ENCODE results near the gene DDRGK1. TPM values are rescaled to one million over a fixed set of nuclear protein-coding genes. Genes with fewer than 3 reads are reported as not detected.

The DDRGK1 gene
- total RNA-seq, 1 experiment from 2014 or later, result 65.5 TPM

- ATAC-seq (no peak), DNase-seq (ENCODE audit: low read depth, low spot score) (no peak)
- ChIA-PET POLR2A (interaction anchor here (0.5 kb wide), 1 partner anchor 211 kb away, joined by 6 read pairs; no protein-coding TSS in a partner anchor), CTCF (no interaction called here)
- Histone ChIP-seq H3K27ac (ENCODE audit: low read length) (no peak overlapping the region), H3K9me3 (ENCODE audit: control insufficient read depth, insufficient read depth, low read depth, low read length) (no peaks in the 10 kb centered on the region), H3K27me3 (ENCODE audit: control insufficient read depth, insufficient read depth, low read length) (no peaks in the 10 kb centered on the region), H3K36me3 (ENCODE audit: control insufficient read depth, insufficient read depth, low read length) (no peaks in the 10 kb centered on the region), H3K4me3 (ENCODE audit: low read depth in 2 of 2, low read length in 2 of 2) (no peak overlapping the region), H3K4me1 (ENCODE audit: control insufficient read depth, insufficient read depth, low read length) (peaks cover 14% of the 10 kb centered on the region)
- intact Hi-C loops (cut with micrococcal nuclease; ENCODE audit: unreplicated experiment) (no loop called here), in situ Hi-C loops (cut with HindIII; ENCODE audit: low pct_unique_long_range_greater_than_20kb, low sequenced_read_pairs) (no loop called here)
- TF ChIP-seq SIN3A (IDR thresholded peaks at IDR 0.05; ENCODE audit: borderline replicate concordance, insufficient read depth, low read depth, low read length) (no peak), CTCF (IDR thresholded peaks at IDR 0.05) (no peak), POLR2AphosphoS5 (IDR thresholded peaks at IDR 0.05; ENCODE audit: low read depth, low read length) (no peak), TCF7L2 (IDR thresholded peaks at IDR 0.05; ENCODE audit: low read depth, low read length) (no peak), REST (IDR thresholded peaks at IDR 0.05; ENCODE audit: insufficient read depth in 1 of 2, low read depth in 2 of 2, low read length in 1 of 2) (no peak)
- BruUV-seq (replicated peaks), result no TSS peak
Measured at GRCh38 chr20:3171391-3172125, 32.9 kb downstream of the DDRGK1 start.

GRCh38 chr20:3168829-3169590 is 35.5 kb downstream of the DDRGK1 start:
- TF ChIP-seq TCF7L2 (IDR thresholded peaks at IDR 0.05; ENCODE audit: low read depth, low read length) (no peak), SIN3A (IDR thresholded peaks at IDR 0.05; ENCODE audit: borderline replicate concordance, insufficient read depth, low read depth, low read length) (no peak), CTCF (IDR thresholded peaks at IDR 0.05) (no peak), POLR2AphosphoS5 (IDR thresholded peaks at IDR 0.05; ENCODE audit: low read depth, low read length) (no peak)
- H3K27ac ChIP-seq (ENCODE audit: low read length), result no peak overlapping the region
- intact Hi-C loops (cut with micrococcal nuclease; ENCODE audit: unreplicated experiment) (no loop called here), in situ Hi-C loops (cut with HindIII; ENCODE audit: low pct_unique_long_range_greater_than_20kb, low sequenced_read_pairs) (no loop called here)
- POLR2A ChIA-PET, result no interaction called here
- no peaks in the 10 kb centered on the region for H3K27me3 ChIP-seq (ENCODE audit: control insufficient read depth, insufficient read depth, low read length)
- DNase-seq (ENCODE audit: low read depth, low spot score) (no peak), ATAC-seq (no peak)
- H3K9me3 ChIP-seq (ENCODE audit: control insufficient read depth, insufficient read depth, low read depth, low read length), result no peaks in the 10 kb centered on the region
- peaks cover 6% of the 10 kb centered on the region; the same call in 1 of the 2 replicates for H3K4me1 ChIP-seq (ENCODE audit: control insufficient read depth, insufficient read depth, low read length)
- CTCF ChIA-PET, result no interaction called here
- H3K36me3 ChIP-seq (ENCODE audit: control insufficient read depth, insufficient read depth, low read length), result no peaks in the 10 kb centered on the region
- BruUV-seq (replicated peaks), result no TSS peak
- no peak overlapping the region for H3K4me3 ChIP-seq (ENCODE audit: low read depth in 2 of 2, low read length in 2 of 2)
